ENCODE results near the gene TOP3B.
"Not testable (repeated sequence)": the region's sequence is repeated elsewhere in the genome, so short reads cannot be mapped to it uniquely, and the experiment has no call there.

Gene TOP3B

GRCh38 chr22:21922370-21923162 is 60.0 kb downstream of the TOP3B start:
- DNase-seq (ENCODE audit: low read depth), result no peak

GRCh38 chr22:21921729-21922128 is 60.9 kb downstream of the TOP3B start:
- DNase-seq (ENCODE audit: low read depth), result no peak

GRCh38 chr22:21921184-21921721 is 61.3 kb downstream of the TOP3B start:
- no peak for DNase-seq (ENCODE audit: low read depth)

GRCh38 chr22:21920341-21921183 is 62.0 kb downstream of the TOP3B start:
- no peak for DNase-seq (ENCODE audit: low read depth)

- no peak for DNase-seq (ENCODE audit: low read depth)
Measured at GRCh38 chr22:21919526-21920307, 62.9 kb downstream of the TOP3B start.

- no peak for DNase-seq (ENCODE audit: low read depth)
Measured at GRCh38 chr22:21918466-21919185, 64.0 kb downstream of the TOP3B start.

- no peak for DNase-seq (ENCODE audit: low read depth)
Measured at GRCh38 chr22:21917959-21918261, 64.7 kb downstream of the TOP3B start.

- no peak for DNase-seq (ENCODE audit: low read depth)
Measured at GRCh38 chr22:21917181-21917958, 65.2 kb downstream of the TOP3B start.

- DNase-seq (ENCODE audit: low read depth), result no peak
Measured at GRCh38 chr22:21916309-21916918, 66.2 kb downstream of the TOP3B start.

- no peak for DNase-seq (ENCODE audit: low read depth)
Measured at GRCh38 chr22:21915624-21916308, 66.8 kb downstream of the TOP3B start.

- DNase-seq (ENCODE audit: low read depth), result not testable (repeated sequence)
Measured at GRCh38 chr22:21914033-21914642, 68.4 kb downstream of the TOP3B start.

GRCh38 chr22:21910367-21910766 is 72.2 kb downstream of the TOP3B start:
- not testable (repeated sequence) for DNase-seq (ENCODE audit: low read depth)

- DNase-seq (ENCODE audit: low read depth), result no peak
Measured at GRCh38 chr22:21909871-21910270, 72.7 kb downstream of the TOP3B start.

- DNase-seq (ENCODE audit: low read depth), result no peak
Measured at GRCh38 chr22:21907638-21908522, 74.7 kb downstream of the TOP3B start.

Data from stimulated activated CD4-positive, alpha-beta T cell treated with anti-CD3 and anti-CD28 coated beads, Interleukin-2, amount 100 ng/mL, for 4 hours (primary cell).